ENCODE measurements around the gene MRPL51.

MRPL51 gene

DNA sequence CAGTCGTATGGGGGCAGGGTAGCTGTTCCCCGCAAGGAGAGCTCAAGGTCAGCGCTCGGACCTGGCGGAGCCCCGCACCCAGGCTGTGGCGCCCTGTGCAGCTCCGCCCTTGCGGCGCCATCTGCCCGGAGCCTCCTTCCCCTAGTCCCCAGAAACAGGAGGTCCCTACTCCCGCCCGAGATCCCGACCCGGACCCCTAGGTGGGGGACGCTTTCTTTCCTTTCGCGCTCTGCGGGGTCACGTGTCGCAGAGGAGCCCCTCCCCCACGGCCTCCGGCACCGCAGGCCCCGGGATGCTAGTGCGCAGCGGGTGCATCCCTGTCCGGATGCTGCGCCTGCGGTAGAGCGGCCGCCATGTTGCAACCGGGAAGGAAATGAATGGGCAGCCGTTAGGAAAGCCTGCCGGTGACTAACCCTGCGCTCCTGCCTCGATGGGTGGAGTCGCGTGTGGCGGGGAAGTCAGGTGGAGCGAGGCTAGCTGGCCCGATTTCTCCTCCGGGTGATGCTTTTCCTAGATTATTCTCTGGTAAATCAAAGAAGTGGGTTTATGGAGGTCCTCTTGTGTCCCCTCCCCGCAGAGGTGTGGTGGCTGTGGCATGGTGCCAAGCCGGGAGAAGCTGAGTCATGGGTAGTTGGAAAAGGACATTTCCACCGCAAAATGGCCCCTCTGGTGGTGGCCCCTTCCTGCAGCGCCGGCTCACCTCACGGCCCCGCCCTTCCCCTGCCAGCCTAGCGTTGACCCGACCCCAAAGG lies 42.1 kb upstream of the MRPL51 start:
- peak; percentile 95 for DNase-seq (ENCODE audit: low spot score)
- Histone ChIP-seq H3K4me3 (peak overlapping the region; percentile 91), H3K27ac (peak overlapping the region; percentile 96 to 99)
- TF ChIP-seq, protein P1, sequence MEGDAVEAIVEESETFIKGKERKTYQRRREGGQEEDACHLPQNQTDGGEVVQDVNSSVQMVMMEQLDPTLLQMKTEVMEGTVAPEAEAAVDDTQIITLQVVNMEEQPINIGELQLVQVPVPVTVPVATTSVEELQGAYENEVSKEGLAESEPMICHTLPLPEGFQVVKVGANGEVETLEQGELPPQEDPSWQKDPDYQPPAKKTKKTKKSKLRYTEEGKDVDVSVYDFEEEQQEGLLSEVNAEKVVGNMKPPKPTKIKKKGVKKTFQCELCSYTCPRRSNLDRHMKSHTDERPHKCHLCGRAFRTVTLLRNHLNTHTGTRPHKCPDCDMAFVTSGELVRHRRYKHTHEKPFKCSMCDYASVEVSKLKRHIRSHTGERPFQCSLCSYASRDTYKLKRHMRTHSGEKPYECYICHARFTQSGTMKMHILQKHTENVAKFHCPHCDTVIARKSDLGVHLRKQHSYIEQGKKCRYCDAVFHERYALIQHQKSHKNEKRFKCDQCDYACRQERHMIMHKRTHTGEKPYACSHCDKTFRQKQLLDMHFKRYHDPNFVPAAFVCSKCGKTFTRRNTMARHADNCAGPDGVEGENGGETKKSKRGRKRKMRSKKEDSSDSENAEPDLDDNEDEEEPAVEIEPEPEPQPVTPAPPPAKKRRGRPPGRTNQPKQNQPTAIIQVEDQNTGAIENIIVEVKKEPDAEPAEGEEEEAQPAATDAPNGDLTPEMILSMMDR (IDR thresholded peaks at IDR 0.05): no peak

GRCh38 chr12:6534695-6534944 lies 41.6 kb upstream of the MRPL51 start:
- TF ChIP-seq, protein P1 (IDR thresholded peaks at IDR 0.05): no peak
- DNase-seq (ENCODE audit: low spot score): peak; percentile 90
- Histone ChIP-seq H3K4me3 (peak overlapping the region; percentile 91), H3K27ac (peak overlapping the region; percentile 96 to 99)

- peak; percentile 95 for DNase-seq (ENCODE audit: low spot score)
- peak within 1 kb of the TSS; percentile 91 for H3K4me3 ChIP-seq
- H3K27ac ChIP-seq: peak within 1 kb of the TSS; percentile 96 to 99
- TF ChIP-seq, protein P1 (IDR thresholded peaks at IDR 0.05): no peak
Observed at GRCh38 chr12:6533923-6534694, 41.0 kb upstream of the MRPL51 start, which contains the start of gene GAPDH. Gene GAPDH (plus strand): TSS chr12:6534517. CDS start chr12:6534833, 316 bp downstream.

GRCh38 chr12:6533653-6533922 lies 40.5 kb upstream of the MRPL51 start:
- H3K4me3 ChIP-seq: peak overlapping the region; percentile 91
- peak overlapping the region; percentile 96 to 99 for H3K27ac ChIP-seq
- DNase-seq (ENCODE audit: low spot score): peak; percentile 89
- TF ChIP-seq, protein P1 (IDR thresholded peaks at IDR 0.05): no peak

DNA sequence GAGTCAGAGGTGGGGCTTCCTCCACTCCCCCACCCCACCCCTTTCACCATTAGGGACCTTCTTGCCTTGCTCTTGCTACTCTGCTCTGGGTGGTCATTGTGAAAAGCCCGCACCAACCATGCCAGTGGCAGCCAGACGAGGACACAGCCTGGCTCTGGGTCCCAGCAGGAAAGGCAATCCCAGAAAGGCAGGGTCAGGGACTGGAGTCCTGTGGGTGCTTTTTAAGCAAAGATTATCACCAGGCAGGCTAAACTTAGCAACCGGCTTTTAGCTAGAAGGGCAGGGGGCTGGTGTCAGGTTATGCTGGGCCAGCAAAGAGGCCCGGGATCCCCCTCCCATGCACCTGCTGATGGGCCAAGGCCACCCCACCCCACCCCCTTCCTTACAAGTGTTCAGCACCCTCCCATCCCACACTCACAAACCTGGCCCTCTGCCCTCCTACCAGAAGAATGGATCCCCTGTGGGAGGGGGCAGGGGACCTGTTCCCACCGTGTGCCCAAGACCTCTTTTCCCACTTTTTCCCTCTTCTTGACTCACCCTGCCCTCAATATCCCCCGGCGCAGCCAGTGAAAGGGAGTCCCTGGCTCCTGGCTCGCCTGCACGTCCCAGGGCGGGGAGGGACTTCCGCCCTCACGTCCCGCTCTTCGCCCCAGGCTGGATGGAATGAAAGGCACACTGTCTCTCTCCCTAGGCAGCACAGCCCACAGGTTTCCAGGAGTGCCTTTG lies 40.0 kb upstream of the MRPL51 start:
- peak; percentile 75 for DNase-seq (ENCODE audit: low spot score)
- TF ChIP-seq, protein P1 (IDR thresholded peaks at IDR 0.05): no peak
- peak overlapping the region; percentile 96 to 99 for H3K27ac ChIP-seq
- H3K4me3 ChIP-seq: peak overlapping the region; percentile 91

DNA sequence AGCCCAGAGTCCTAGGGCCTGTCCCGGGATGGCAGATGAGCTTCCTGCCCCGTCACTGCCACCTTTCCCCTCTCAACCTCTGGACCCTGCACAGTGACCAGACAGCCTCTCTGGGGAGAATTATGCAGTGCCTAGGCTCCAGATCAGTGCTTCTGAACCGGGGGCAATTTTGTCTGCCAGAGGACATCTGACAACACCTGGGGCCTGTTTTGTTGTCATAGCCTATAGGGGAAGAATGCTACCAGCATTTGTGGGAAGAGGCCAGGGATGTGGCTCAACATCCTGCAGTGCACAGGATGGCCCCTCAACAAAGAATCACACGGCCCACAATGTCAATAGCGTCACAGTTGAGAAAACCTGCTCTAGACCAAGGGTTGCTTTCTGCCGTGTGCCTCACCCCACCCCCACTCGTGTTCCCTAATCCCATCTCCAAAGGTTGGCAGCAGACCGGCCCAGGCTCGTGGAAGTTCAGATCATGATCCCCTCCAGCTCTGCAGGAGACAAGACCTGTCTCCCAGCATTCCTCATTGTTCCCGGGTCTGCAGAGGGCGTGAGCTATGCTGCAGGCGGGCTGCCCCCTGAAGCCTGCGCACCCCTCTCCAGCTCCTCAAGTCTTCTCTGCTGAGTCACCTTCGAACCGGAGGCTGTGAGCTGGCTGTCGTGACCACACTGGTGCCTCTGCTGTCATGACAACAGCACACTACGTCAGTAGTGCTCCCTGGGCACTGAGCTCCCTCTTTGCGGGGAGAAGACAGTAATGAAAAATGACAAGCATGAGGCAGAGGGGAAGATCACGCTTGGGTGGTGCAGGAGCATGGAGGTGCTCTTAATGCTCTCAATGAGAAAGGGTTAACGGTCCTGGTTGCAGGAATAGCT lies 39.2 kb upstream of the MRPL51 start:
- Histone ChIP-seq H3K4me3 (peak overlapping the region; percentile 91), H3K27ac (peak overlapping the region; percentile 96 to 99)
- DNase-seq (ENCODE audit: low spot score): peak; percentile 90
- TF ChIP-seq, protein P1 (IDR thresholded peaks at IDR 0.05): no peak

Measured in coronary artery (tissue), 2 donors.